Trophoblast cell (in vitro differentiated cells and primary cell): ENCODE measurements around the gene RPGR.

Experiments
- DNase-seq, 2 donors: peaks; one replicate each; pipeline ENCODE4 v3.0.0-alpha.2; 2016
- H2AFZ ChIP-seq: 2 replicates; pipeline ENCODE4 v1.6.1; 2013; ENCODE audit warnings: low read length, moderate library complexity, mild to moderate bottlenecking; ENCODE audit not compliant: insufficient read depth, poor library complexity
- H2AK5ac ChIP-seq: 2 replicates; pipeline ENCODE4 v1.6.1; 2013; ENCODE audit warnings: mild to moderate bottlenecking, low read length
- H2BK120ac ChIP-seq: 2 replicates; pipeline ENCODE4 v1.6.1; 2013; ENCODE audit warnings: low read length, mild to moderate bottlenecking, moderate library complexity; ENCODE audit not compliant: insufficient read depth, poor library complexity
- H2BK12ac ChIP-seq: 2 replicates; pipeline ENCODE4 v1.6.1; 2013; ENCODE audit warnings: mild to moderate bottlenecking, low read length, moderate library complexity
- H2BK5ac ChIP-seq: 2 replicates; pipeline ENCODE4 v1.6.1; 2013; ENCODE audit warnings: low read length, low read depth, moderate library complexity, mild to moderate bottlenecking; ENCODE audit not compliant: poor library complexity
- H3K14ac ChIP-seq: 2 replicates; pipeline ENCODE4 v1.6.1; 2013; ENCODE audit warnings: mild to moderate bottlenecking, low read length
- H3K18ac ChIP-seq: 2 replicates; pipeline ENCODE4 v1.6.1; 2013; ENCODE audit warnings: mild to moderate bottlenecking, low read length
- H3K23ac ChIP-seq: 2 replicates; pipeline ENCODE4 v1.6.1; 2013; ENCODE audit warnings: low read length
- H3K27ac ChIP-seq: 2 replicates; pipeline ENCODE4 v1.5.1; 2013; ENCODE audit warnings: low read depth, mild to moderate bottlenecking, inconsistent platforms, low read length, moderate library complexity
- H3K27me3 ChIP-seq: 2 replicates; pipeline ENCODE4 v1.6.1; 2013; ENCODE audit warnings: inconsistent platforms, mild to moderate bottlenecking, low read length, moderate library complexity; ENCODE audit not compliant: insufficient read depth
- H3K36me3 ChIP-seq, 2 experiments: 1 replicate in 1 of 2; 2 replicates in 1 of 2; pipeline ENCODE4 v1.6.1; 2013; ENCODE audit warnings: low read length in 2 of 2, mild to moderate bottlenecking in 2 of 2, moderate library complexity in 1 of 2; ENCODE audit not compliant: insufficient read depth in 2 of 2, control insufficient read depth in 1 of 2
- H3K4ac ChIP-seq: 2 replicates; pipeline ENCODE4 v1.6.1; 2013; ENCODE audit warnings: low read depth, mild to moderate bottlenecking, low read length, moderate library complexity
- H3K4me1 ChIP-seq, 2 experiments: 1 replicate in 1 of 2; 2 replicates in 1 of 2; pipeline ENCODE4 v1.6.1; 2013; ENCODE audit warnings: low read length in 2 of 2, mild to moderate bottlenecking in 2 of 2, moderate library complexity in 1 of 2; ENCODE audit not compliant: insufficient read depth in 2 of 2, control insufficient read depth in 1 of 2
- H3K4me2 ChIP-seq: 2 replicates; pipeline ENCODE4 v1.6.1; 2013; ENCODE audit warnings: inconsistent platforms, mild to moderate bottlenecking, low read length, moderate library complexity
- H3K4me3 ChIP-seq: 2 replicates; pipeline ENCODE4 v1.5.1; 2013; ENCODE audit warnings: mild to moderate bottlenecking, low read depth, low read length, inconsistent platforms
- H3K79me1 ChIP-seq: one replicate; pipeline ENCODE4 v1.6.1; 2013; ENCODE audit warnings: low read length
- H3K79me2 ChIP-seq: 2 replicates; pipeline ENCODE4 v1.6.1; 2013; ENCODE audit warnings: low read length, mild to moderate bottlenecking; ENCODE audit not compliant: control insufficient read depth, insufficient read depth, poor library complexity
- H3K9ac ChIP-seq: 2 replicates; pipeline ENCODE4 v1.6.1; 2013; ENCODE audit warnings: mild to moderate bottlenecking, low read length
- H3K9me3 ChIP-seq: 2 replicates; pipeline ENCODE4 v1.6.1; 2013; ENCODE audit warnings: low read depth, mild to moderate bottlenecking, control low read depth, inconsistent platforms, low read length; ENCODE audit not compliant: insufficient read depth
- H4K12ac ChIP-seq: 2 replicates; pipeline ENCODE4 v1.6.1; 2013; ENCODE audit warnings: low read depth, mild to moderate bottlenecking, low read length, moderate library complexity
- H4K8ac ChIP-seq: 2 replicates; pipeline ENCODE4 v1.6.1; 2013; ENCODE audit warnings: low read depth, mild to moderate bottlenecking, low read length, moderate library complexity
- H4K91ac ChIP-seq: one replicate; pipeline ENCODE4 v1.6.1; 2013; ENCODE audit warnings: low read depth, mild to moderate bottlenecking, low read length, moderate library complexity
- WGBS: extraction: QIAGEN DNeasy Blood & Tissue Kit; methylation state at CpG from one replicate; pipeline ENCODE4 v1.1.7; 2013; ENCODE audit warnings: missing lambda C conversion rate; ENCODE audit not compliant: insufficient read length, insufficient coverage; ENCODE audit errors: extremely low coverage; 5-methylcytosine and 5-hydroxymethylcytosine counted together

Gene RPGR

DNA sequence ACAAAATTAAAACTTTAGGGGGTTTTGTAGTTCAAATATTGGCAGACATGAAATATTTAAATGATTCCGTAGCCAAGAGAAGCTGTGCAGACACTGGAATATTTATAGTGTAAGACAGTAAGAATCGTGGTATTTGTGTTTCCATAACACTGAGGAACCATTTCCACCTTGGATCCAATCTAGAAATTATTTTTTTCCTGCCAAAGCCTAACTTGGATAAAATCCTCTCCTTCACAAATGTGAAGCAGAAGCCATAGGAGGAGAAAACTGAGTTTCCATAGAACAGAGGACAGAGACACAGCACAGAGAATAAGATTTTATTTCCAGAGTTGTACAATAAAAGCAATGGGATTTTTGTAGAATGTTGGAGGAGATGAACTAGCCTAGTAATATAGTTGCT lies 86.8 kb downstream of the RPGR start:
- H4K8ac ChIP-seq = no peak overlapping the region
- WGBS = no CpG with 5 or more reads among the region's 2 CpGs

DNA sequence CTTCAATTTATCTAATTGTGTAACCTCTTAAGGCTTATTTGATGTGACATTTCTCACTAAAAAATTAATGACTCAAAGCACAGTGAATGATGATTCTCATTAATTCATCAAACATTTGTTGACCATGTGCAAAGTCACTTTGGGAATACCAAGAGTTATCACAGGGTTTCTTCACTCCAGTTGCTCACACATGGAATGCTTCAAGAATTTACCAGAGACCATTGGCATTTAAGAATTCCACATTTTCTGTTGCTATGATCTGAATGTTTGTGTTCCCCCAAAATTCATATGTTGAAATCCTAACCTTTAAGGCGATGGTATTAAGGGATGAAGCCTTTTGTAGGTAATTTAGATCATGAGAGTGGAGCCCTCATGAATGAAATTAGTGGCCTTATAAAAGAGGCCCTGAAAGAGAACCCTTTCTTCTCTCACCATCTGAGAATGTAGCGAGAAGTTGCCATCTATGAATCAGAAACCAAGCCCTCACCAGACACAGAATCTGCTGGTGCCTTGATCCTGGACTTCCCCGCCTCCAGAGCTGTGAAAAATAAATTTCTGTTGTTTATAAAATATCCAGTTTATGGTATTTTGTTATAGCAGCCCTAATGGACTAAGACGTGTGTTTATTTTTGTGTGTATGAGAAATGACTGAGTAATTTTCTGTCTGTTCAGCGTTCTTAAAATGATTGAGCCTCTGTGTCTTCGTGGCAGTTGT lies 90.3 kb downstream of the RPGR start:
- H2AK5ac ChIP-seq = no peak overlapping the region
- no peak overlapping the region for H3K4ac ChIP-seq
- H3K27ac ChIP-seq = no peak overlapping the region
- H3K9ac ChIP-seq = no peak overlapping the region
- H3K4me1 ChIP-seq = peaks cover 2 to 3% of the 10 kb centered on the region in 2 experiments
- WGBS = no CpG with 5 or more reads among the region's 6 CpGs
- no peak overlapping the region for H2BK5ac ChIP-seq
- H2AFZ ChIP-seq = no peak overlapping the region
- no peaks in the 10 kb centered on the region for H3K36me3 ChIP-seq
- H3K27me3 ChIP-seq = no peaks in the 10 kb centered on the region
- H2BK120ac ChIP-seq = no peak overlapping the region
- no peak overlapping the region for H4K8ac ChIP-seq
- H4K12ac ChIP-seq = no peak overlapping the region
- DNase-seq = peak; percentile 16 to 60
- no peak overlapping the region for H3K4me3 ChIP-seq
- no peaks in the 10 kb centered on the region for H3K79me1 ChIP-seq
- no peak overlapping the region for H2BK12ac ChIP-seq
- no peak overlapping the region for H3K23ac ChIP-seq
- no peak overlapping the region for H3K4me2 ChIP-seq
- H3K79me2 ChIP-seq = no peaks in the 10 kb centered on the region
- H3K18ac ChIP-seq = no peak overlapping the region
- no peak overlapping the region for H4K91ac ChIP-seq
- H3K14ac ChIP-seq = no peak overlapping the region
- H3K9me3 ChIP-seq = no peaks in the 10 kb centered on the region

More for the DNA sequence above, 86.8 kb downstream of the RPGR start:
- no peaks in the 10 kb centered on the region for H3K79me2 ChIP-seq
- no peak overlapping the region for H3K18ac ChIP-seq
- no peaks in the 10 kb centered on the region for H3K9me3 ChIP-seq
- H3K27ac ChIP-seq = no peak overlapping the region
- no peaks in the 10 kb centered on the region for H3K36me3 ChIP-seq
- H3K4me1 ChIP-seq = no peaks in the 10 kb centered on the region
- H3K23ac ChIP-seq = no peak overlapping the region
- H2BK120ac ChIP-seq = no peak overlapping the region
- no peak overlapping the region for H3K4ac ChIP-seq
- no peak for DNase-seq
- H3K9ac ChIP-seq = no peak overlapping the region
- no peak overlapping the region for H3K4me2 ChIP-seq
- no peak overlapping the region for H3K14ac ChIP-seq
- H2AK5ac ChIP-seq = no peak overlapping the region
- H3K79me1 ChIP-seq = no peaks in the 10 kb centered on the region
- H3K4me3 ChIP-seq = no peak overlapping the region
- H2BK5ac ChIP-seq = no peak overlapping the region
- no peaks in the 10 kb centered on the region for H3K27me3 ChIP-seq
- no peak overlapping the region for H2AFZ ChIP-seq
- H4K91ac ChIP-seq = no peak overlapping the region
- H2BK12ac ChIP-seq = no peak overlapping the region
- no peak overlapping the region for H4K12ac ChIP-seq

DNA sequence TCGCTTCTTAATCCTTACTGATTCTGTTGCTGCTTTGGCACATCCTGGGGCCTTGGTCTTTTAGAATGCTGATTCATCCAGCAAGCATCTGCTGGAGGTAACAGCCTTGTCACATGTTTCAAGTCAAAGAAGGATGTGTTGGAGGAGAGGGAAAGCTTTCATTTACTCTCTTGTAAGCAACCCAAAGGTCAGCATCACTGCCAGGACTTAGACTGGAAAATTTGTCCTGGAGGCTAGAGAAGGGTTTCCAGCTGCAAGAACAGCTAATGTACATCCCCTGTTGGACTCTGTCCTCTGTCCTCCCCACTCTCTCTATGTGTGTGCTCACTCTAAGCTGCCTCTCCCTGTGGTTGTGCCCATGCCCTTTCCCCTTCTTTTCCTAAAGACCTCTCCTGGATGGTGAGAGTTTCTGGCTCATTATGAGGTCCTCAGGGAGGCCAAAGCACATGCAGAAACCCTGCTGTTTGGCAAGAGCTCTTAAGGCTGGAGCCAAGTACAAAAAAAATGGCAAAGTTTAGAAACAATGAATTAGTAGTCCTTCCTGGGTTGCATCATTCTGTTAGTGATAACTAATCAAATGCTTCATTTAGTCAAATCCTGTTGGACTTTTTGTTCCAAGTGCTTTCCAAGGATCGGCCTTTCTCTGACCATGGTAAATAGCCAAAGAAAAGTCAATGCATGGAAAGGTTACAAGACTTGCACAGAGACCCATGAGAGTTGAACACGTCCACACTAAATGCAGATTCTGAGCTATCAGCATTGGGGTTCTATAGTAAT lies 93.2 kb downstream of the RPGR start:
- H4K8ac ChIP-seq = no peak overlapping the region
- H3K27ac ChIP-seq = no peak overlapping the region
- no peak overlapping the region for H3K4me3 ChIP-seq
- no peak overlapping the region for H3K18ac ChIP-seq
- no CpG with 5 or more reads among the region's 3 CpGs for WGBS
- no peak overlapping the region for H3K14ac ChIP-seq
- H3K36me3 ChIP-seq = no peaks in the 10 kb centered on the region
- H3K4ac ChIP-seq = no peak overlapping the region
- H4K91ac ChIP-seq = no peak overlapping the region
- H3K23ac ChIP-seq = no peak overlapping the region
- H3K79me1 ChIP-seq = no peaks in the 10 kb centered on the region
- no peaks in the 10 kb centered on the region for H3K9me3 ChIP-seq
- H3K79me2 ChIP-seq = no peaks in the 10 kb centered on the region
- no peak overlapping the region for H2BK12ac ChIP-seq
- H3K4me1 ChIP-seq = peaks cover 2 to 3% of the 10 kb centered on the region in 2 experiments
- DNase-seq = peak; percentile 40 to 54
- no peak overlapping the region for H3K9ac ChIP-seq
- no peaks in the 10 kb centered on the region for H3K27me3 ChIP-seq
- H2BK120ac ChIP-seq = no peak overlapping the region
- H2AFZ ChIP-seq = no peak overlapping the region
- no peak overlapping the region for H2AK5ac ChIP-seq
- no peak overlapping the region for H4K12ac ChIP-seq
- no peak overlapping the region for H3K4me2 ChIP-seq
- no peak overlapping the region for H2BK5ac ChIP-seq

DNA sequence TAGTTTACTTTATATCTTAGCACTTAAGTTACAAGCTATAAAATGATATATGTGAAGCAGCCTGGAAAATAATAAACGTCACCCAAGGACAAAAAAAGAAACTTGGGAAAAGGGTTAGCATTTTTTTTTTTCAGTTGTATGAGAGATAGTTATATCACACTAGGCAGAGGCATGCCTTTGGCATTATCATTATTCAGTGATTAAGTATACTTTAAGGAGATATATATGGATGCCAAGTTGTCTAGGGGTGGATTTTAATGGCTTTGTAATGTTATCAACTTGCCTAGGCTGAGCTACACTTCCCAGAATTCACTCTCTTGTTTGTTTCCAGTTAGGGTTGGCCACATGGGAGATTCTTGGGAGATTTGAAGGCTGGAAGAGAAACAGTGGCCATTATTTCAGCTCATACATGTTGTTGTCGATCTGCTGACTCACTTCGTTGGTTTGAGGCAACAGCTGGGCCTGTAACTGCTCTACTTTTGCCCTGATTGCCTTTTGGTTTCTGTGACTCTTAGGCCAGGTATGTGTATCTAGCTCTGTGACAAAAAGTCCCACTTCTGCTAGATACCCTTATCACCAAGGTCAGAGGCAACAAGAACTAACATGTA lies 95.1 kb downstream of the RPGR start:
- DNase-seq = peak; percentile 63 to 73
- Histone ChIP-seq H4K8ac (no peak overlapping the region), H2AK5ac (no peak overlapping the region), H3K27me3 (no peaks in the 10 kb centered on the region), H3K14ac (no peak overlapping the region), H3K4me1 (peaks cover 2 to 3% of the 10 kb centered on the region in 2 experiments), H3K4ac (no peak overlapping the region), H3K79me2 (no peaks in the 10 kb centered on the region), H3K9ac (no peak overlapping the region), H3K36me3 (no peaks in the 10 kb centered on the region), H3K79me1 (no peaks in the 10 kb centered on the region), H2BK12ac (no peak overlapping the region), H2BK120ac (no peak overlapping the region), H2BK5ac (no peak overlapping the region), H3K9me3 (no peaks in the 10 kb centered on the region), H3K4me3 (no peak overlapping the region), H4K12ac (no peak overlapping the region), H3K4me2 (no peak overlapping the region), H3K18ac (no peak overlapping the region), H2AFZ (no peak overlapping the region), H3K27ac (peak overlapping the region; percentile 10), H3K23ac (no peak overlapping the region), H4K91ac (no peak overlapping the region)
- no CpG with 5 or more reads among the region's 3 CpGs for WGBS
